ENCODE results near the gene MPO. TPM values are rescaled to one million over a fixed set of nuclear protein-coding genes. Genes with fewer than 3 reads are reported as not detected.

The MPO gene
- total RNA-seq, 1 experiment from 2014 or later, result 0.19 TPM

- Mint-ChIP-seq H3K36me3 (ENCODE audit: insufficient read depth, unreplicated experiment) (no peaks in the 10 kb centered on the region), H3K27me3 (ENCODE audit: insufficient read depth, unreplicated experiment) (no peaks in the 10 kb centered on the region), H3K4me3 (ENCODE audit: unreplicated experiment) (no peak overlapping the region), H3K27ac (ENCODE audit: low read depth, unreplicated experiment) (no peak overlapping the region), H3K9me3 (ENCODE audit: unreplicated experiment) (no peaks in the 10 kb centered on the region), H3K4me1 (ENCODE audit: insufficient read depth, unreplicated experiment) (peaks cover 11% of the 10 kb centered on the region)
- no peak for DNase-seq (ENCODE audit: unreplicated experiment)
- no TSS peak for BruUV-seq (replicated peaks)
- intact Hi-C loops (cut with micrococcal nuclease), result no loop called here
- POLR2A ChIA-PET, result no interaction called here
- no peak for TF ChIP-seq CTCF (IDR thresholded peaks at IDR 0.05; ENCODE audit: unreplicated experiment)
- CTCF ChIA-PET, result interaction anchor here (0.8 to 6.8 kb wide), 5 partner anchors 105 to 1075 kb away, joined by 4 to 127 read pairs (median 6); no protein-coding TSS in a partner anchor
Measured at GRCh38 chr17:58318627-58319172, 38.0 kb upstream of the MPO start.

- H3K4me3 Mint-ChIP-seq (ENCODE audit: unreplicated experiment), result no peak overlapping the region
- no peak for DNase-seq (ENCODE audit: unreplicated experiment)
- ChIA-PET POLR2A (interaction anchor here (0.6 to 2.8 kb wide), 4 partner anchors 34 to 126 kb away, joined by 3 to 28 read pairs (median 7); partner anchors contain the start of genes RNF43 and SUPT4H1), CTCF (interaction anchor here (0.6 to 6.8 kb wide), 36 partner anchors 8 to 1075 kb away, joined by 3 to 127 read pairs (median 6); partner anchors contain the start of genes MTMR4, RNF43 and SUPT4H1)
- TF ChIP-seq CTCF (IDR thresholded peaks at IDR 0.05; ENCODE audit: unreplicated experiment), result no peak
- intact Hi-C loops (cut with micrococcal nuclease), result no loop called here
- BruUV-seq (replicated peaks), result no TSS peak
- no peaks in the 10 kb centered on the region for H3K27me3 Mint-ChIP-seq (ENCODE audit: insufficient read depth, unreplicated experiment)
- H3K27ac Mint-ChIP-seq (ENCODE audit: low read depth, unreplicated experiment), result no peak overlapping the region
- H3K9me3 Mint-ChIP-seq (ENCODE audit: unreplicated experiment), result no peaks in the 10 kb centered on the region
- no peaks in the 10 kb centered on the region for H3K36me3 Mint-ChIP-seq (ENCODE audit: insufficient read depth, unreplicated experiment)
- peaks cover 11% of the 10 kb centered on the region for H3K4me1 Mint-ChIP-seq (ENCODE audit: insufficient read depth, unreplicated experiment)
Measured at GRCh38 chr17:58318065-58318481, 37.3 kb upstream of the MPO start.

- peak; percentile 78 for DNase-seq (ENCODE audit: unreplicated experiment)
- no peak overlapping the region for H3K4me3 Mint-ChIP-seq (ENCODE audit: unreplicated experiment)
- TF ChIP-seq CTCF (IDR thresholded peaks at IDR 0.05; ENCODE audit: unreplicated experiment), result peak; percentile 86
- H3K27ac Mint-ChIP-seq (ENCODE audit: low read depth, unreplicated experiment), result no peak overlapping the region
- H3K9me3 Mint-ChIP-seq (ENCODE audit: unreplicated experiment), result no peaks in the 10 kb centered on the region
- H3K36me3 Mint-ChIP-seq (ENCODE audit: insufficient read depth, unreplicated experiment), result no peaks in the 10 kb centered on the region
- CTCF ChIA-PET, result interaction anchor here (0.6 to 6.8 kb wide), 39 partner anchors 9 to 340 kb away, joined by 3 to 127 read pairs (median 5); partner anchors contain the start of genes MTMR4, RNF43 and SUPT4H1
- H3K27me3 Mint-ChIP-seq (ENCODE audit: insufficient read depth, unreplicated experiment), result no peaks in the 10 kb centered on the region
- POLR2A ChIA-PET, result interaction anchor here (0.6 to 2.8 kb wide), 4 partner anchors 35 to 127 kb away, joined by 3 to 28 read pairs (median 7); partner anchors contain the start of genes RNF43 and SUPT4H1
- no TSS peak for BruUV-seq (replicated peaks)
- peaks cover 11% of the 10 kb centered on the region for H3K4me1 Mint-ChIP-seq (ENCODE audit: insufficient read depth, unreplicated experiment)
- intact Hi-C loops (cut with micrococcal nuclease), result loop anchor here (1.0 kb wide), 3 partner anchors 35 to 130 kb away; partner anchors contain the start of genes RNF43 and SUPT4H1
Measured at GRCh38 chr17:58317421-58318064, 36.8 kb upstream of the MPO start.

- no peak for TF ChIP-seq CTCF (IDR thresholded peaks at IDR 0.05; ENCODE audit: unreplicated experiment)
- ChIA-PET CTCF (interaction anchor here (0.5 to 6.8 kb wide), 30 partner anchors 9 to 395 kb away, joined by 3 to 127 read pairs (median 6); partner anchors contain the start of genes RNF43 and SUPT4H1), POLR2A (interaction anchor here (1.0 to 2.8 kb wide), 4 partner anchors 24 to 199 kb away, joined by 3 to 28 read pairs (median 6); partner anchors contain the start of genes RNF43 and SUPT4H1)
- no peak for DNase-seq (ENCODE audit: unreplicated experiment)
- intact Hi-C loops (cut with micrococcal nuclease), result no loop called here
- Mint-ChIP-seq H3K27ac (ENCODE audit: low read depth, unreplicated experiment) (no peak overlapping the region), H3K36me3 (ENCODE audit: insufficient read depth, unreplicated experiment) (no peaks in the 10 kb centered on the region), H3K4me3 (ENCODE audit: unreplicated experiment) (no peak overlapping the region), H3K4me1 (ENCODE audit: insufficient read depth, unreplicated experiment) (peaks cover 7% of the 10 kb centered on the region), H3K9me3 (ENCODE audit: unreplicated experiment) (no peaks in the 10 kb centered on the region), H3K27me3 (ENCODE audit: insufficient read depth, unreplicated experiment) (no peaks in the 10 kb centered on the region)
- no TSS peak for BruUV-seq (replicated peaks)
Measured at GRCh38 chr17:58316260-58316960, 35.7 kb upstream of the MPO start.

All from MCF 10A (cell line).